ENCODE results near the gene IL1B. TPM values are rescaled to one million over a fixed set of nuclear protein-coding genes. Genes with fewer than 3 reads are reported as not detected.

The IL1B gene
- total RNA-seq, 4 donors from 2014 or later, result 2.7 TPM; not detected in 3

DNA sequence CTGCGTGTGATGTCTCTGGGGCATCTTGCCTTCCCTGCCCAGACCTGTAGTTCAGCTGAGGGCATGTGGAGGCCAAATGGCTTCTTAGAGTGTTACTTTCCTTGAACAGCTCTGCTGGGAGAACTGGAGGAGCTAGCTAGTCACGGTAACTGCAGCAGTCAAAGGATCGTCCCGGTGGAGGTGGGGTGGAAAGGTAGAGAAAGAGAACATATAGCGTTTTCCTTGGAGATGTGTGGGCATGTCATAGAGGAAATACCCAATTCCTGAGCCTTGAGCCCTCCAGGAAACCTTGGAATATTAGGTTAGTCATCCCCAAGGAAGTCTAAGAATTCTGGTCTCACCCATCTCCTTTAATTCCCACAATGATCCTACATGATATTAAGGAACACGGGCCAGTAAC lies 40.8 kb upstream of the IL1B start:
- H3K9me3 ChIP-seq, result no peaks in the 10 kb centered on the region
- DNase-seq (ENCODE audit: extremely low spot score), result no peak
- no peak overlapping the region for H3K27ac ChIP-seq (replicated peaks in 1 of 4)
- H3K4me3 ChIP-seq, result no peak overlapping the region
- no peaks in the 10 kb centered on the region for H3K36me3 ChIP-seq
- TF ChIP-seq POLR2A (IDR thresholded peaks at IDR 0.05; ENCODE audit: low read depth) (no peak), EP300 (IDR thresholded peaks at IDR 0.05) (no peak), POLR2AphosphoS5 (IDR thresholded peaks at IDR 0.05) (no peak)
- TF ChIP-seq, protein P1, sequence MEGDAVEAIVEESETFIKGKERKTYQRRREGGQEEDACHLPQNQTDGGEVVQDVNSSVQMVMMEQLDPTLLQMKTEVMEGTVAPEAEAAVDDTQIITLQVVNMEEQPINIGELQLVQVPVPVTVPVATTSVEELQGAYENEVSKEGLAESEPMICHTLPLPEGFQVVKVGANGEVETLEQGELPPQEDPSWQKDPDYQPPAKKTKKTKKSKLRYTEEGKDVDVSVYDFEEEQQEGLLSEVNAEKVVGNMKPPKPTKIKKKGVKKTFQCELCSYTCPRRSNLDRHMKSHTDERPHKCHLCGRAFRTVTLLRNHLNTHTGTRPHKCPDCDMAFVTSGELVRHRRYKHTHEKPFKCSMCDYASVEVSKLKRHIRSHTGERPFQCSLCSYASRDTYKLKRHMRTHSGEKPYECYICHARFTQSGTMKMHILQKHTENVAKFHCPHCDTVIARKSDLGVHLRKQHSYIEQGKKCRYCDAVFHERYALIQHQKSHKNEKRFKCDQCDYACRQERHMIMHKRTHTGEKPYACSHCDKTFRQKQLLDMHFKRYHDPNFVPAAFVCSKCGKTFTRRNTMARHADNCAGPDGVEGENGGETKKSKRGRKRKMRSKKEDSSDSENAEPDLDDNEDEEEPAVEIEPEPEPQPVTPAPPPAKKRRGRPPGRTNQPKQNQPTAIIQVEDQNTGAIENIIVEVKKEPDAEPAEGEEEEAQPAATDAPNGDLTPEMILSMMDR (IDR thresholded peaks at IDR 0.05), result no peak
- 97% methylated on average over 6 of the region's 6 CpGs for WGBS
- no peaks in the 10 kb centered on the region for H3K4me1 ChIP-seq
- H3K27me3 ChIP-seq, result no peaks in the 10 kb centered on the region
- intact Hi-C loops (cut with DNase I), result no loop called here

DNA sequence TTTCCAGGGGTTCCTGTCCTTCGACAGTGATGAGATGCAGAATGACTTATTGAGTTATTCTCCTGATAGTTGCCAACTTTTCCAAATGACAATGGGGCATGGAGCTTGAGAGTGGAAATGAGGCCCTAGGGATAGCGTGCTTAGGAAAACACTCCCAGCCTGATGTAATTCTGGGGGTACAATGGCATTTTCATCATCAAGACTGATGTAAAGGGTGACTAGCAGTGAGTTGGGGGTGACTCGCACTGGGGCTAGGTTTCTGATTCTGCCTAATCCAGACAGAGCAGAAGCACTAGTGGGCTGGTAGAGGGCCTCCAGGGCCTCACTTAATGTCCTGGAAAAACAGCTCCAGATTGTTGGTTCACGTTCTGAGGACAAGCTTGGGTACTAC lies 40.4 kb upstream of the IL1B start:
- H3K4me1 ChIP-seq, result no peaks in the 10 kb centered on the region
- no peak for TF ChIP-seq EP300 (IDR thresholded peaks at IDR 0.05)
- intact Hi-C loops (cut with DNase I), result no loop called here
- no peaks in the 10 kb centered on the region for H3K9me3 ChIP-seq
- WGBS, result 85% methylated on average over 4 of the region's 4 CpGs
- DNase-seq (ENCODE audit: extremely low spot score), result no peak
- H3K27me3 ChIP-seq, result no peaks in the 10 kb centered on the region
- no peak overlapping the region for H3K4me3 ChIP-seq
- no peak overlapping the region for H3K27ac ChIP-seq (replicated peaks in 1 of 4)
- no peaks in the 10 kb centered on the region for H3K36me3 ChIP-seq

DNA sequence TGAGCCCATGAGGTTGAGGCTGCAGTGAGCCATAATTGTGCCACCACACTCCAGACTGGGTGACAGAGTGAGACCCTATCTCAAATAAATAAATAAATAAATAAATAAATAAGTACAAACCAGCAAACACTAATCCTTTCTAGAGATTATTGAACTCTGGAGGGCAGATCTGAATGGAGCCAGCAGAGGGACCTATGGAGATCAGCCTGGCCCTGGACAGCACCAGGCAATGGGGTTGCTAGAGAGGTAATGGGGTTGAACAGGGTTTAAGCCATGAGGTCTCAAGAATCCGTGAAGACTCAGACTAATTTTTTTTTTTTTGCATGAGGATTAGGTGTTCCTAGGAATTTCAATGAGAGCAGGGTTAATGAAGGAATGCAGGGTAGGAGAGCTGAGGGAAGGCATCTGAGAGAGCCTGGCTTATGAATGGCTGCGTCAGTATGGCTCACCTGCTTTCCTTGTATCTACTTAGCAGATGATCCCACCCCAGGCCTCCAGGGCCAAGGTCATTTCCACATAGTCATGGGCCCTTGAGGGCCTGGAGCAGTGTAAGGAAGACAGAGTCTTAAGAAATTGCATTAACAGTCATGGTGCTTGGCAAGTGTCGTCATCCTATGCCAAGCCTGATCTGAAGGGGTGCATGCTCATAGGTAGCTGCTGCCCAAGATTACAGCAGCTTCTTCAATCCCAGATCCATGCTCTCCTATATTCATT lies 39.8 kb upstream of the IL1B start:
- Histone ChIP-seq H3K4me1 (no peaks in the 10 kb centered on the region), H3K36me3 (no peaks in the 10 kb centered on the region), H3K27ac (replicated peaks in 1 of 4) (no peak overlapping the region), H3K4me3 (no peak overlapping the region), H3K9me3 (no peaks in the 10 kb centered on the region), H3K27me3 (no peaks in the 10 kb centered on the region)
- intact Hi-C loops (cut with DNase I), result no loop called here
- no peak for DNase-seq (ENCODE audit: extremely low spot score)
- TF ChIP-seq EP300 (IDR thresholded peaks at IDR 0.05) (no peak), POLR2A (IDR thresholded peaks at IDR 0.05; ENCODE audit: low read depth) (no peak), POLR2AphosphoS5 (IDR thresholded peaks at IDR 0.05) (no peak)
- TF ChIP-seq, protein P1 (IDR thresholded peaks at IDR 0.05), result no peak
- 97% methylated on average over 3 of the region's 3 CpGs for WGBS

DNA sequence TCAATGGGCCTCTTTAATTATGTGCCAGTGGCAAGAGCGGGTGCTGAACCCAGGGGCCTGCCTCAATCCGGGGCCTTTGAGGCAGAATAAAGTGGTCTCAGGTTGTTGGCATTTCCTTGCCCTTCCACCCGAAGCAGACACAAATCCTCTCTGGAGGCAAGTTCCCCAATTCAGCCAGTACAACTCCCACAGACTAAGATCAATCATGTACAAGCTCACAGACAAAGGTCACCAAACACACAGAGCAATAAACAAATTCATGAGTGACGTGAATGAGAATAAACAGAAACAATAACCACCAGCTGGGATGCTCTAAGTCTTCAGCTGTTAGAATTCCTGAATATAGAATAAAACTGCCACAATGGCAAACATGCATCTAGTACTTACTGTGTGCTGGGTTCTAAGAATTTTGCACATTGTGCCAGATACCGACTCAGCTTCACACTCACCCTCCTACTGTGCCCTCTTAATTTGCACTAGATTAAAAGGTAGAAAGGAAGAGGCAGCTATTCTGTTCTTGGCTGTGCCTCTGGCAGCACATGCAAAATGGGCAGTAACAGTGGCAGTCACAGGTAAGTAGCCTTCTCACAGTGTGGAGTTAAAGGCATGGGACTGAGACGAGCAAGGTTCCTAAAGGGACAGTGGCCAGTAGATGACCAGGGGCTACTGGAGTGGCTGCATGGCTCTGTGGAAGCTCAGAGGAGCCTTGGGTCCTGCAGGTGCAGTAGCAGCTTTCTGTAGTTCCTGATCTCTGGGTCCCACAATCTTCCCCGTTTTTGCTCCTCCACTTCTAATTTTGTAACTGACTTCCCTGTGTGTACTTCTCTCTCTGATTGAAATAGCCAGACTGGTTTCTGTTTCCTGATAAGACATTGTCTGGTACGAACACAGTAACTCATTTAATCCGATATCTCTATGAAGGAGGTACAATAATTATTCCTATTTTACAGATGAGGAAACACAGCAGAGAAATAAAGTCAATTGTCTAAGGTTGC lies 34.6 kb upstream of the IL1B start:
- 53% methylated on average over 9 of the region's 9 CpGs for WGBS
- intact Hi-C loops (cut with DNase I), result no loop called here
- peak; percentile 80 for DNase-seq (ENCODE audit: extremely low spot score)
- TF ChIP-seq, protein P1 (IDR thresholded peaks at IDR 0.05), result no peak
- TF ChIP-seq EP300 (IDR thresholded peaks at IDR 0.05) (no peak), POLR2AphosphoS5 (IDR thresholded peaks at IDR 0.05) (no peak), POLR2A (IDR thresholded peaks at IDR 0.05; ENCODE audit: low read depth) (no peak)
- H3K27ac ChIP-seq (replicated peaks in 1 of 4), result no peak overlapping the region
- no peaks in the 10 kb centered on the region for H3K27me3 ChIP-seq
- H3K36me3 ChIP-seq, result no peaks in the 10 kb centered on the region
- H3K9me3 ChIP-seq, result no peaks in the 10 kb centered on the region
- H3K4me3 ChIP-seq, result no peak overlapping the region
- H3K4me1 ChIP-seq, result peaks cover 0 to 9% (median 2%) of the 10 kb centered on the region in 4 donors

DNA sequence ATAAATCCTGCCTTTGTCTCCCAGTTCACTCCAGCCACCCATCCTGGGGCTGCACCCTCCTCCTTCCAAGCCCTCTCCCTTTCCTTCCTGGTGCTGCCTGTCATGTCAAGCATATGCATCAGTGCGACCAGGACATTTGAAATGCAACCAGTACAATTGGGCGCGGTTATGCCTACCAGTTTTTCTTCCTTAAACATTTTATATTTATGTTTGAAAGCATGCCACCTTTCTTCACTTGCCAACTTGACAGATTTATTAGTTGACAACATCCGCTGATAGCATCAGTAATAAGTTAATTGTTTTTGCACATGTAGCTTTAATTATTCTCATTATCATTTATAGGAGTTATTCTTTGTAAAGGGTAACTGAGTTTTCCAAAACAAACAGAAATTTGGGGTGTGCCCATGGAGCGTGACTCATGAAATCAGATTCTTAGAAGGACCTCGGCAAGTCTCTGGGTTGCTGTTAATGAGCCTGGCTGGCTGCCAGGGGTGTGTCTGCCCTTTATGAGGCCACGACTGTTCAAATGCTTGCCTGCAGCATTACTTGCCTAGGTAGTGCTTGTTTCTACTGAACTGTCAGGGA lies 32.8 kb upstream of the IL1B start:
- intact Hi-C loops (cut with DNase I), result no loop called here
- TF ChIP-seq, protein P1 (IDR thresholded peaks at IDR 0.05), result no peak
- TF ChIP-seq POLR2A (IDR thresholded peaks at IDR 0.05; ENCODE audit: low read depth), result no peak
- no peak for TF ChIP-seq POLR2AphosphoS5 (IDR thresholded peaks at IDR 0.05)
- Histone ChIP-seq H3K27ac (replicated peaks in 1 of 4) (no peak overlapping the region), H3K27me3 (no peaks in the 10 kb centered on the region), H3K4me3 (no peak overlapping the region), H3K4me1 (peaks cover 0 to 9% (median 2%) of the 10 kb centered on the region in 4 donors), H3K36me3 (no peaks in the 10 kb centered on the region), H3K9me3 (no peaks in the 10 kb centered on the region)
- 55% methylated on average over 7 of the region's 7 CpGs for WGBS
- no peak for DNase-seq (ENCODE audit: extremely low spot score)

Measured in esophagus muscularis mucosa (tissue), 4 donors.